A549 (cell line): ENCODE measurements around the gene ZBTB42.

Source experiments
- BCL3 ChIP-seq: fragments of >200 bp; sonication (Bioruptor Twin); formaldehyde crosslinking; IDR thresholded peaks from 3 replicates; pipeline ENCODE4 v1.6.1; 2016
- CBX2 ChIP-seq: fragments of 200-600 bp; sonication (generic); IDR thresholded peaks from 2 replicates; pipeline ENCODE4 v1.6.1; 2016; ENCODE audit warnings: low read depth, mild to moderate bottlenecking, borderline replicate concordance
- CTCF ChIP-seq: fragments of >200 bp; sonication (Bioruptor Twin); formaldehyde crosslinking; IDR thresholded peaks from 3 replicates; pipeline ENCODE4 v1.5.1; 2016
- ESRRA ChIP-seq: fragments of 150-350 bp; IDR thresholded peaks from 2 replicates; pipeline ENCODE4 v1.6.1; 2014; ENCODE audit warnings: mild to moderate bottlenecking, low read length, borderline replicate concordance
- JUN ChIP-seq, 2 experiments: fragments of >200 bp; sonication (Bioruptor Twin); formaldehyde crosslinking; IDR thresholded peaks; 2 replicates in 1 of 2; 3 replicates in 1 of 2; pipeline ENCODE4 v1.6.1; 2016 to 2017
- MAX ChIP-seq: IDR thresholded peaks from 2 replicates; pipeline ENCODE4 v1.6.1; 2012
- NFE2L2 ChIP-seq: fragments of 150-350 bp; conservative IDR thresholded peaks from 2 replicates; pipeline ENCODE4 v1.6.1; 2014; ENCODE audit warnings: low read length
- POLR2A ChIP-seq: IDR thresholded peaks from 2 replicates; pipeline ENCODE4 v1.6.1; 2012; ENCODE audit warnings: mild to moderate bottlenecking, low read length
- RAD21 ChIP-seq, 2 experiments: fragments of >200 bp in 1 of 2; sonication (Bioruptor Twin) in 1 of 2; formaldehyde crosslinking in 1 of 2; IDR thresholded peaks in 1 of 2; conservative IDR thresholded peaks in 1 of 2; 2 replicates in 1 of 2; 3 replicates in 1 of 2; pipeline ENCODE4 v1.6.1; 2012 to 2018; ENCODE audit warnings: inconsistent platforms in 1 of 2
- RCOR1 ChIP-seq: fragments of 150-350 bp; IDR thresholded peaks from 2 replicates; pipeline ENCODE4 v1.6.1; 2014; ENCODE audit warnings: antibody characterized with exemption, low read length, low read depth
- SREBF2 ChIP-seq: fragments of 450-650 bp; IDR thresholded peaks from 2 replicates; pipeline ENCODE4 v1.6.1; 2014; ENCODE audit warnings: mild to moderate bottlenecking, moderate library complexity

- TF ChIP-seq RCOR1 (no peak), CTCF (no peak), NFE2L2 (no peak), BCL3 (no peak), SREBF2 (no peak), MAX (no peak), RAD21 (conservative IDR thresholded peaks at IDR 0.05 in 1 of 2, IDR thresholded peaks at IDR 0.05 in 1 of 2) (no peak), POLR2A (no peak), CBX2 (no peak), ESRRA (no peak), JUN (IDR thresholded peaks at IDR 0.05) (no peak)
Measured at GRCh38 chr14:104852280-104852663, 51.4 kb downstream of the ZBTB42 start.
